COLO829 (cell line): ENCODE results near the gene ABHD15.

Source experiments
- DNase-seq: peaks from one replicate; pipeline ENCODE4 v3.0.0; 2012; ENCODE audit warnings: low spot score

Gene ABHD15

GRCh38 chr17:29594519-29595090 lies 27.8 kb upstream of the ABHD15 start:
- DNase-seq = no peak

DNA sequence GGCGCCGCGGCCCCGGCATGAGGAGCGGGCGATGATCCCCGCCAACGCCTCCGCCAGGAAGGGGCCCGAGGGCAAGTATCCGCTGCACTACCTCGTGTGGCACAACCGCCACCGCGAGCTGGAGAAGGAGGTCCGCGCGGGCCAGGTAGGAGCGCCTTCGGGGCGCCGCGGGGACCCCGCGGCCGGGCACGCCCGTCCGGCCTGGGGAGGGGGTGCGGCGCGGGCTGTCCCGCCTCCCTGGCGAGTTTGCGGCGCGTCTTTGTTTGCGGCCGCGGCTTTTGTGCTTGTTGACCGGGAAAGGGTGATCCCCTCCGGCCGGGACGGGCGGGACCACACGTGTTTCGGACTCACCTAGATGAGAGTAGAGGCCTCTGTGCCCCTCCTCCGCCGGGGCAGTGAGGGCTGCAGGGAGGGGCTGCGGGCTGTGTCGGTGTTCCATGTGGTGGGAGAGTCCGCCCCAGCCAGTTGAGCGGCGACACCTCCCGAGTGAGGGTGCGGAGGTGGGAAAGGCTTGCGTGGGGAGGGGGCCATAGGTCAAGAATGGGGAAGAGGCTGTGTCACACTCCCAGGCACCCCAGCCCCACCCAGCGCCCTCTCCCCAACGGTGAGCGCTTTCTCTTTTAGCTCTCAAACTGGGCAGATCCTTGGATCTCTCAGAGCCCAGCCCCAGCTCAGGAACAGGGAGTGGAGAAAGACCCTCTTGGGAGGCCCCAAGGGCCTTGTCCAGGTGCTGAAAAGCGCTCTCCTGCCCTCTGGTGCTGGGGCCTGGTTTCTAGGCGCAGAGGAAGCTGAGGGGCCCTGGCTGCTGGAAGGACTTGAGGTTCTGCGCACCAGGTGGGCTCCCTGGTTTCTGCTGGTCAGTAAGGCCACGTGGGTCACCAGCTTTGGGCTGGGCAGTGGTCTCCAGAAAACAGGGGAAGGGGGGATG lies 27.0 kb upstream of the ABHD15 start:
- no peak for DNase-seq

DNA sequence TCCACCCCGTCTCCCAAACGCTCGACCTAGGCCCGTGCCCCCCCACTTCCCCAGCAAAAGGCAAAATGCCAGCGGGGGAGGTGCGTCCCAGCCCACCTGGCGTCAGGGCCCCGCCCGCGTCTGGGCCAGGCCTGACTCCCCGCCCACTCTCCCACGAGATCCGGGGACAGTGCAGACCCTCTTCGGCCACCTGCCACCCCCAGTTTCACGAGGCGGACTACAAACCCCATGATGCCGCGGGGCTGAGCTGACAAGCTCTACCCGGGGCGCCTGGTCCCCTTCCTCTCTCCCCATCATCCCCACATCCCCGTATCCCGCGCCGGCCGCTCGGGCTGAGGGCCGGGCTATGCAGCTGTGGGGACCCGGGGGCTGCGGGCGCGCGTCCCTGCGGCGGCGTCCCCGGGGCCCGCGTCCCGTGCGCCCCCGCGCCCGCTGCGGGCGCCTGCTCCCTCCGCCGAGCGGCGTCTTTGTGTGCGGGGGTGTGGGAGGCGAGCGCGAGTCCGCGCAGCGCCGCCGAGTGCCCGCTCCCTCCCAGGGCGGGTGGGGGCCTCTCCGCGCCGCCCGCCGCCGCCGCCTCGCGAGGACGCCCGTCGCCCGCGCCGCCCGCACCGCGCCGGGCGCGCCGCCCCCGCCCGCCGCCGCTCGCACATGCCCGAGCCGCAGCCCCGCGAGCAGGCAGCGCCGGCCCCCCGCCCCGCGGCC lies 26.2 kb upstream of the ABHD15 start, which contains the start of gene ANKRD13B:
ANKRD13B (plus strand) TSS at position 283 of the 702 bp plus-strand sequence. CDS start 490 bp downstream, outside the sequence.
- DNase-seq = no peak

DNA sequence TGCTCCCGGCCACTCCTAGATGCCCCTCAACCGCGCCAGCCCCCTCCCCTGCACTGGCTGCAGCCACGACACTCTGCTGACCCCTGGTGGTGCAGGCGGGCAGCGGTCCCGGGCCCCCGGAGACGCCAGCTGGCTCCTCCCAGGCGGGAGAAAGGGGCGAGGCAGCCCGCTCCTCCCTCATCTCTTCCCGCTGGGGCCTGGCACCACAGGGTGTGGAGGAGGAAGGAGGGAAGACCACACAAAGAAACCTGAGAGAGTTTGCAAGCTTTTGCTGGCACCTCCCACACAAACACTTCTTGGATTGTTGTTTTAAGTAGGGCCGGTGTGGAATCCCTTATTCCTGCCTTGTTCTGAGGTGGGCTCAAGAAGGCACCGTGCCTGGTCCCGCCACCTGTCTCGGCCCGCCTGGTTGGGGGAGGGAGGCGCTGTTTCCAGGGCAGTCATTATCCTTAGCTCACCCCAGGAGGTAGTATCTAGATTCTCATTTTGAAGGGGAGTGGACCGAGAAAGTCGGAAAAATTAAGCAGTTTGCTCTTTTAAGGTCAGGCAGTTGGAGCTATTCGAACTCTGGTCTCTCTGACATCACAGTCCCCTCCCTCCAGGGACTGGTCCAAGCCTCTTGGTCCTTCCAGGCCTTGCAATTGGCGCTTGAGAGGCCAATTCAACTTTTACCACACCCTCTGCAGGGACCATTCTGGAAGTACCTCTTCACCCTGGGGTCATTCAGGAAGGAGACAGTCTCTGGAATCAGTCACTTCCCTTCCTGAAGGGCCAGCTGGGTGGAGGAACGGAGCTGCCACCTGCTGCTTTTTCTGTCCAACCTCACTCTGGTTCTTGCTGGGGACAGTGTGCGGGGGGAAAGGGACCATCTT lies 25.1 kb upstream of the ABHD15 start:
- peak; percentile 87 for DNase-seq

- no peak for DNase-seq
These were observed 24.4 kb upstream of the ABHD15 start for GRCh38 chr17:29591146-29591736.

DNA sequence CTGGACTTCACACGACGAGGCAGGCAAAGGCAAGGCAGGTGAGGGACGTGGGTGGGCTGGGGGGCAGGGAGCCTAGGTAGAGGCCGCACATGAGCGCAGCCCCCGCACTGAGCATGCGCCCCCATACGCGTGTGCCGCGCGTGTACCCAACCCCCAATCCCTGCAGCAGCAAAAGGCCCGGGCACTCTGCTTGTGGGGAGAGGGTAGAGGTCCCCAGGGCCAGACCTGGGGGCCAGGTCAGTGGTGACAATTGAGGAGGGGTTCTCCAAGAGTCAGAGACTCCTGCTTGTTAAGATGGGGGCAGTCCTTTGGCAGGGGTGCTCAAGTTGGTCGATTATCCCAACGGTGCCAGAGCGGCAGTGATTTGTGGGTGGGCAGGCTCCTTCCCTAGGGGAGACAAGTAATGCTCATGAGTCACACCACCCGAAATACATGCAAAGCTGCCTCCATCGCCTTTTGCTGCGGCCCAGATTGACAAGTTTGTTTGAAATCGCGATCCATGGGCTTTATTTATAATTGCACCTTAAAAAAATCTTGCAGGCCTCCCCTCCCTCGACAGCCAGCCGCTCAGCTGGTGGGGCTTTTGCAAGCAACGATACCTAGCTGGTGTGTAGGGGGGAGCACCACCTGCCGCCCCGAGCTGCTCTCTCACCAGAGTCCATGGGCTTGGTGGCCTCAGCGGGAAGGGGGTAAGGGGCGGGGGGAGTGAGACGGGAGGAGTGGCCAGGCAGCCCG lies 23.7 kb upstream of the ABHD15 start:
- no peak for DNase-seq

DNA sequence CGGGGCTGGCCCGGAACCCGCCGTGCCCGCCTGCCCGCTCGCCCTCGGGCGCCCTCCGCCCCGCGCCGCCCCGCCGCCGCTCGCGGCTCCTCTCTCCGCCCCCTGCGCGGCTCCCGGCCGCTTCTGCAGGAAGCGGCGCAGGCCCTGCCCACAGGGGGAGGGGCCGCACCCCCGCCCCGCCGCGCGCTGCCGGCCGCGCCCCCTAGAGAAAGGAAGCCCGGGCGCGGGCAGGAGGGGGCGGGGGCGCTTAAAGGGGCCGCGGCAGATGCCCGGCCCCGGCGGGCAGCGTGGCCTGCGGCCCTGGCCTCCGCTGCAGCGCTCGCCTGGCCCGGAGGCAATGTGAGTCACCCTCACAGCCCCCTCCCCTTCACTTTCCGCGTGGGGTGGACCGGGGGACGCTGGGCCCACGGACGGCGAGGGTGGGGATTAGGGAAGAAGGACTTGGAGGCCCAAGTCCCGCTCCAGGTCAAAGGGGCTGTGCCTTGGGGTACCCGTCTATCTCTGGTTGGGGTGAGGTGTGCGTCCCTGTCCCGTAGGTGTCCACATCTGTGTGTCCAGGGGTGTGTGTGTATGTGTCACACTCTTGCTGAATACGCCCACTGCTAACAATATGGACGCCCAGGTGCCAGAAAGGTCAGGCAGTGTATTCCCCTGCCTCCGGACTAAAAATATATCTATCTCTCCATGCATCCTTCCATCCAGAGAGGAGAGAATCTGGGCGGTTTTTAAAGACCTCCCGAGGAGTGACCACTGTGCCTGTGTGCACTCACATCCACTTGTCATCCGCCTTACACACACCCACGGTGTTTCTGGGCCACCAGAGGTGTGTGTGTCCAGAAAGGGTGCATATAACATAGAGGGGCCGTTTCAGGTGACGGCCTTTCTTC lies 22.9 kb upstream of the ABHD15 start, which contains the start of gene GIT1:
GIT1 (minus strand) TSS at position 125 of the 887 bp plus-strand sequence. CDS start 270 bp downstream, outside the sequence.
- peak; percentile 74 for DNase-seq

DNA sequence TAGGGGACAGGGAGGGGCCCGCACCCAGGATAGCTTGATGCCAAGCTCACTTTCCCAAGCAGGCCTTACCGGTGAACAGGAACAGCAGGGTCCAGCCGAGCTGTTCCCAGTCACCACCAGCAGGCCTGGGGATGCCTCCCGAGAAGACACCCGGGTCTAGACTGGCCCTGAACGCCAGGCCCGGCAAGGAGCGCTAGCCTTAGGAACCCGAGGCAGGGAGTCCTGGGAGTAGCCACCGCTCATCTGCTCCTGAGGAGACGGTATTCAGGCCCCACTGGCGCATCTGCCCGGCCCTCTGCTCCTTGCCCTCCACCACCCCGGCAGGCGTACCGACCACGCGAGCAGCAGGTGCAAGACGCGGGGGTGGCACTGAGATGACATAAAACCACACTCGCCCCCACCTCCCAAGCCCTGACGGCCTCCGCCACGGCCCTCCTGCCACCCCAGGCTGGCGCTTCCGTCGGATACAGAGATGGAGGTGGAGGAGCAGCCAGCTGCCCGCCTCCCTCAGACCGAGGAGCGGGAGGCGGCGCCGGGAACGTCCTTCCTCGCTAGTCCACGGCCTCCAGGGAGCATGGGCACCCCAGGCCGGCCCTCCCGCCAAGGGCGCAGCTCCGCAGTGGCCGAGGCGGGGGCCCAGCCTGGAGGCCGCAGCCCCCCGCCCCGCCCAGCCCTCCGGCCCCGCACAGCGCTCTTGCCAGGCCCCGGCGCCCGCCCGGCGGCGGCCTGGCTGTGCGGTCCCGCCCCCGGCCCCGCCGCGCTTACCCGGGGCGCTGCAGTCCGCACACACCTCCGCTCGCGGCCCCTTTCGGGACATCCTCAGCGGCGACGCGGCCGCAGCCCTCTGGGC lies 21.9 kb upstream of the ABHD15 start:
- no peak for DNase-seq

GRCh38 chr17:29588017-29588561 lies 21.3 kb upstream of the ABHD15 start:
- no peak for DNase-seq

DNA sequence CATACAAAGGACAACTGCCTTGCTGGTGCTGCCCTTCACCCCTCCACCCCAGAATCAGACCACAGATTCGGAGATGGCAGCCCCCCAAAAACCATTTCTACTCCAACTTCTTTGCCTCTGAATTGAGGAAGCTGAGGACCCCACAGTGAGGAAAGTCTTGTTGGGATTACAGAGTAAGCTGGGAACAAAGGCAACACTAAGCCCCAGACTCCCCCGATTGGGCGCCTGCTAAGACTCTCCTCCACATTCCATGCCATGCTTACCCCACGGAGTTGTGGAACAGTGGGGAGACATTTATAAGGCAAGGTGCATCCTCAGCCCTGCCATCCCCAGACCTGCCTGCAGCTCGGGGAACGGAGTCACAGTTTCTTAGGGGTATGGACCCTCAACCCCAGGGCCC lies 20.8 kb upstream of the ABHD15 start:
- DNase-seq = no peak

- no peak for DNase-seq
These were observed 20.0 kb upstream of the ABHD15 start for GRCh38 chr17:29586676-29587469.

DNA sequence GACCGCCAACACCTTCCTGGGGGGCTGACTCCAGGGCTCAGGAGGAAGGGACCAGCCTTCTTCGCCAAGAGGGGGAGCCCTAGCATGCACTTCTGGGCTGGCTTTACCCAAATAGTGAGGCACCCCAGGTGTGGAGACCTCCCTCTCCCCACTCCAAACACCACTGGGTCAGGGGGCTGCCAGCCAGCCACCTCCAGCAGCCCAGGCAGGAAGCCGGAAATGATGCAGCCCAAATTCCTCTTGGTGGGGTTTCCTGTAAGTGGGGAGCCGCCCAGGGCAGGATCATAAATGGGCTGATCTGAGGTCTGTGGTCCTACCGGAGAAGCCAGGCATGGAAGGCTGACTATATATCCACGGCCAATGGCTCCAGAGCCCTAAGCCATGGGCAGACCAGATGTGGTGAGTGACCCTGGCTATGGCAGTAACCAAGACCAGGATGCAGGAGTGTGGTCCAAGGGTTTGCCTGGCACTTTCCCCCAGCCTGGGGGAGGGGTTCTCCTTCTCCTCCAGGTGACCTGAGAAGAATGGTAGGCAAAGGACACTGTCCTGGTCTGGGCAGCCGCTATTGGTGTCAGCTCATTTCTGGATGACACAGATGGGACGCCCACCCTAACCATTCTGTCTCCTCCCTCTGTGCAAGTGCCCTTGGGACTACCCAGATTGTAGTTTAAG lies 18.4 kb upstream of the ABHD15 start:
- no peak for DNase-seq

- DNase-seq = peak; percentile 78
These were observed 17.7 kb upstream of the ABHD15 start for GRCh38 chr17:29584452-29585079.

- no peak for DNase-seq
These were observed 16.7 kb upstream of the ABHD15 start for GRCh38 chr17:29583324-29584248.

DNA sequence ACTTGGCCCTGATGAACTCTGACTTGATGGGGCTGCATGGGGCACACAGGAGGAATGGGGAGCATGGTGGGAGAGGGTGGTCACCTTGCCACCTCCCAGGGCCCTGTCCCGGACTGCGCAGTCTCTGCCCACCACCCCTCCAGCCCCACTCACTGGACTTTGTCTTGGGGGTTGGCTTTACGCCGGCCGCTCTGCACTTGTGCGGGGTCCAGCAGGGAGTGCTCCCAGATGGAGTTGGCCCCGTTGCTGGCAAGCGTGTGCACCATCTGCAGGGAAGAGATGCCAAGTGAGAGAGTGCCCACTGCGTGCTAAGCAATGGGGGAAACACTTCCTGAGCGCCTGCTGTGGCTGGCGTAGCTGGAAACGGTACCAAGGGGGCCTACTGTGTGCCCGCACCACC lies 15.9 kb upstream of the ABHD15 start:
- no peak for DNase-seq
